GM23338 (cell line): Measurements from ENCODE around the gene PDE7B. TPM values are rescaled to one million over a fixed set of nuclear protein-coding genes. Genes with fewer than 3 reads are reported as not detected.

Experiments used
- ATAC-seq: fragments of 200-7000 bp; cut with Tn5 transposase; 3 replicates; pipeline ENCODE4 v1.9.1; 2020
- DNase-seq: peaks from one replicate; pipeline ENCODE4 v3.0.0-alpha.2; 2015; ENCODE audit warnings: low spot score
- H2AFZ ChIP-seq: fragments of 200-600 bp; sonication (generic); 2 replicates; pipeline ENCODE4 v1.8.0; 2016; ENCODE audit warnings: antibody characterized with exemption, mild to moderate bottlenecking, moderate library complexity
- H3F3A ChIP-seq: fragments of 200-600 bp; sonication (generic); replicated peaks from 2 replicates; pipeline ENCODE4 v1.8.0; 2017; ENCODE audit warnings: antibody characterized with exemption, mixed run types, low read depth
- H3K27ac ChIP-seq: fragments of 200-600 bp; sonication (generic); 2 replicates; pipeline ENCODE4 v1.6.1; 2016; ENCODE audit warnings: low read depth
- H3K27me3 ChIP-seq: fragments of 200-600 bp; sonication (generic); 2 replicates; pipeline ENCODE4 v1.8.0; 2016; ENCODE audit warnings: mild to moderate bottlenecking, mixed run types, moderate library complexity; ENCODE audit not compliant: insufficient read depth
- H3K36me3 ChIP-seq: fragments of 200-600 bp; sonication (generic); 2 replicates; pipeline ENCODE4 v1.8.0; 2016; ENCODE audit warnings: mild to moderate bottlenecking; ENCODE audit not compliant: insufficient read depth
- H3K4me1 ChIP-seq: fragments of 200-600 bp; sonication (generic); 2 replicates; pipeline ENCODE4 v1.8.0; 2016; ENCODE audit warnings: mild to moderate bottlenecking, moderate library complexity; ENCODE audit not compliant: insufficient read depth
- H3K4me2 ChIP-seq: fragments of 200-600 bp; sonication (generic); 2 replicates; pipeline ENCODE4 v1.7.1; 2017; ENCODE audit warnings: mixed run types
- H3K4me3 ChIP-seq: fragments of 200-600 bp; sonication (generic); 2 replicates; pipeline ENCODE4 v1.6.1; 2016; ENCODE audit warnings: mixed run types
- H3K79me2 ChIP-seq: fragments of 200-600 bp; sonication (generic); replicated peaks from 2 replicates; pipeline ENCODE4 v1.8.0; 2017; ENCODE audit warnings: mild to moderate bottlenecking; ENCODE audit not compliant: insufficient read depth
- H3K9me2 ChIP-seq: fragments of 200-600 bp; sonication (generic); 2 replicates; pipeline ENCODE4 v1.8.0; 2017; ENCODE audit not compliant: insufficient read depth
- H4K20me1 ChIP-seq: fragments of 200-600 bp; sonication (generic); replicated peaks from 2 replicates; pipeline ENCODE4 v1.8.0; 2017; ENCODE audit warnings: mild to moderate bottlenecking; ENCODE audit not compliant: insufficient read depth
- H3K27ac Mint-ChIP-seq: 2 replicates; pipeline ENCODE4 v1.8.0; 2020; ENCODE audit warnings: inconsistent platforms, mild to moderate bottlenecking, moderate library complexity, mixed read lengths
- H3K27me3 Mint-ChIP-seq: 3 replicates; pipeline ENCODE4 v1.8.0; 2022; ENCODE audit warnings: low read depth, mild to moderate bottlenecking, moderate library complexity, mixed read lengths, inconsistent platforms; ENCODE audit not compliant: insufficient read depth, poor library complexity
- H3K36me3 Mint-ChIP-seq: 3 replicates; pipeline ENCODE4 v1.8.0; 2021; ENCODE audit warnings: low read depth, mild to moderate bottlenecking, inconsistent platforms, moderate library complexity, mixed read lengths
- H3K4me1 Mint-ChIP-seq: 3 replicates; pipeline ENCODE4 v1.8.0; 2020; ENCODE audit warnings: mild to moderate bottlenecking, inconsistent platforms, mixed read lengths
- H3K4me3 Mint-ChIP-seq: 3 replicates; pipeline ENCODE4 v1.8.0; 2021; ENCODE audit warnings: moderate library complexity, mild to moderate bottlenecking, inconsistent platforms, mixed read lengths
- H3K9me3 Mint-ChIP-seq: 3 replicates; pipeline ENCODE4 v1.8.0; 2020; ENCODE audit warnings: moderate library complexity, mild to moderate bottlenecking, inconsistent platforms, mixed read lengths
- CREB1 ChIP-seq: fragments of 250-450 bp; sonication (Bioruptor Pico); IDR thresholded peaks from 2 replicates; pipeline ENCODE4 v1.5.0; 2020; ENCODE audit warnings: low read depth, mild to moderate bottlenecking, moderate library complexity
- EZH2 ChIP-seq: fragments of 200-600 bp; sonication (generic); IDR thresholded peaks from one replicate; pipeline ENCODE4 v1.8.0; 2017; ENCODE audit warnings: antibody characterized with exemption, mild to moderate bottlenecking, low read depth; ENCODE audit not compliant: unreplicated experiment
- JUNB ChIP-seq: IDR thresholded peaks from one replicate; pipeline ENCODE4 v1.6.1; 2016; ENCODE audit warnings: antibody characterized with exemption; ENCODE audit not compliant: unreplicated experiment
- POLR2AphosphoS5 ChIP-seq: IDR thresholded peaks from 2 replicates; pipeline ENCODE4 v1.6.1; 2016; ENCODE audit warnings: antibody characterized with exemption, low read depth
- STAT1 ChIP-seq: IDR thresholded peaks from one replicate; pipeline ENCODE4 v1.6.1; 2016; ENCODE audit warnings: antibody characterized with exemption; ENCODE audit not compliant: unreplicated experiment
- ZNF114 ChIP-seq: fragments of 250-450 bp; sonication (Bioruptor Pico); IDR thresholded peaks from 2 replicates; pipeline ENCODE4 v1.5.0; 2020; ENCODE audit warnings: mild to moderate bottlenecking, moderate library complexity
- polyA plus RNA-seq: library from polyadenylated mRNA; unstranded; fragments of >200 nt; fragmentation: Nextera tagmentation; extraction: Ambion mirVana; gene quantifications from 2 replicates; pipeline ENCODE4 v1.2.1, GENCODE V29; 2016
- total RNA-seq: library from RNA; depleted of rRNA; stranded (reverse); fragments of >200 nt; shearing (Covaris generic); gene quantifications from 2 replicates; pipeline ENCODE4 v1.2.3, GENCODE V29; 2014
- TF ChIP-seq, protein P1 (sequence below): IDR thresholded peaks from 2 replicates; pipeline ENCODE4 v1.6.1; 2016; ENCODE audit warnings: antibody characterized with exemption
- TF ChIP-seq, protein P2 (sequence below): fragments of 250-450 bp; sonication (Bioruptor Pico); IDR thresholded peaks from 2 replicates; pipeline ENCODE4 v1.5.0; 2020; ENCODE audit warnings: mild to moderate bottlenecking, moderate library complexity

The PDE7B gene
- total and polyA plus RNA-seq, 2 experiments from 2014 or later = 0.07 TPM; not detected in 1

DNA sequence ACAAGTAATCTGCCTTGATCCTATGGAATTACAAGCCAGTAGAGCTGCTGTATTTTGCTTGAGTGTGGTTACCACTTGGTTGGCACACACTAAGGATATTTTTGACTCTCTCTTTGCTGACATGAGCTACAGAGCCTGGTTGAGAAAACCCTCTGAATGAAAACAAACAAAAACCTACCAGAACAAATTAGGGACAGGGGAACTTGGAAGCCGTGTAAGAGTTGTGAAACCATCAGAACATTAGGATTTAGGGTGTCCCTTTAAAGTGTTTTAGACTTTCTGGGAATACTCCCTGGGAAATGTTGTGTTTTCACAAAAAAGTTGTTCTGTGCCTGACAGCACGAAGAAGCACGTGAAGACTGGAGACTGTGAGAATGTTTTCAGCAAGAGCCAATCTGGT is 20.5 kb upstream of the PDE7B start:
- Mint-ChIP-seq H3K27me3 (no peaks in the 10 kb centered on the region), H3K27ac (no peak overlapping the region), H3K9me3 (no peaks in the 10 kb centered on the region; the same call in 2 of the 3 replicates), H3K4me3 (no peak overlapping the region), H3K4me1 (peaks cover 13% of the 10 kb centered on the region), H3K36me3 (no peaks in the 10 kb centered on the region)
- no peak for DNase-seq
- TF ChIP-seq STAT1 (no peak), JUNB (no peak), ZNF114 (no peak), CREB1 (CRISPR knock-in tag) (no peak), POLR2AphosphoS5 (no peak), EZH2 (no peak)
- TF ChIP-seq, protein P1, sequence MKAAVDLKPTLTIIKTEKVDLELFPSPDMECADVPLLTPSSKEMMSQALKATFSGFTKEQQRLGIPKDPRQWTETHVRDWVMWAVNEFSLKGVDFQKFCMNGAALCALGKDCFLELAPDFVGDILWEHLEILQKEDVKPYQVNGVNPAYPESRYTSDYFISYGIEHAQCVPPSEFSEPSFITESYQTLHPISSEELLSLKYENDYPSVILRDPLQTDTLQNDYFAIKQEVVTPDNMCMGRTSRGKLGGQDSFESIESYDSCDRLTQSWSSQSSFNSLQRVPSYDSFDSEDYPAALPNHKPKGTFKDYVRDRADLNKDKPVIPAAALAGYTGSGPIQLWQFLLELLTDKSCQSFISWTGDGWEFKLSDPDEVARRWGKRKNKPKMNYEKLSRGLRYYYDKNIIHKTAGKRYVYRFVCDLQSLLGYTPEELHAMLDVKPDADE = no peak
- TF ChIP-seq, protein P2, sequence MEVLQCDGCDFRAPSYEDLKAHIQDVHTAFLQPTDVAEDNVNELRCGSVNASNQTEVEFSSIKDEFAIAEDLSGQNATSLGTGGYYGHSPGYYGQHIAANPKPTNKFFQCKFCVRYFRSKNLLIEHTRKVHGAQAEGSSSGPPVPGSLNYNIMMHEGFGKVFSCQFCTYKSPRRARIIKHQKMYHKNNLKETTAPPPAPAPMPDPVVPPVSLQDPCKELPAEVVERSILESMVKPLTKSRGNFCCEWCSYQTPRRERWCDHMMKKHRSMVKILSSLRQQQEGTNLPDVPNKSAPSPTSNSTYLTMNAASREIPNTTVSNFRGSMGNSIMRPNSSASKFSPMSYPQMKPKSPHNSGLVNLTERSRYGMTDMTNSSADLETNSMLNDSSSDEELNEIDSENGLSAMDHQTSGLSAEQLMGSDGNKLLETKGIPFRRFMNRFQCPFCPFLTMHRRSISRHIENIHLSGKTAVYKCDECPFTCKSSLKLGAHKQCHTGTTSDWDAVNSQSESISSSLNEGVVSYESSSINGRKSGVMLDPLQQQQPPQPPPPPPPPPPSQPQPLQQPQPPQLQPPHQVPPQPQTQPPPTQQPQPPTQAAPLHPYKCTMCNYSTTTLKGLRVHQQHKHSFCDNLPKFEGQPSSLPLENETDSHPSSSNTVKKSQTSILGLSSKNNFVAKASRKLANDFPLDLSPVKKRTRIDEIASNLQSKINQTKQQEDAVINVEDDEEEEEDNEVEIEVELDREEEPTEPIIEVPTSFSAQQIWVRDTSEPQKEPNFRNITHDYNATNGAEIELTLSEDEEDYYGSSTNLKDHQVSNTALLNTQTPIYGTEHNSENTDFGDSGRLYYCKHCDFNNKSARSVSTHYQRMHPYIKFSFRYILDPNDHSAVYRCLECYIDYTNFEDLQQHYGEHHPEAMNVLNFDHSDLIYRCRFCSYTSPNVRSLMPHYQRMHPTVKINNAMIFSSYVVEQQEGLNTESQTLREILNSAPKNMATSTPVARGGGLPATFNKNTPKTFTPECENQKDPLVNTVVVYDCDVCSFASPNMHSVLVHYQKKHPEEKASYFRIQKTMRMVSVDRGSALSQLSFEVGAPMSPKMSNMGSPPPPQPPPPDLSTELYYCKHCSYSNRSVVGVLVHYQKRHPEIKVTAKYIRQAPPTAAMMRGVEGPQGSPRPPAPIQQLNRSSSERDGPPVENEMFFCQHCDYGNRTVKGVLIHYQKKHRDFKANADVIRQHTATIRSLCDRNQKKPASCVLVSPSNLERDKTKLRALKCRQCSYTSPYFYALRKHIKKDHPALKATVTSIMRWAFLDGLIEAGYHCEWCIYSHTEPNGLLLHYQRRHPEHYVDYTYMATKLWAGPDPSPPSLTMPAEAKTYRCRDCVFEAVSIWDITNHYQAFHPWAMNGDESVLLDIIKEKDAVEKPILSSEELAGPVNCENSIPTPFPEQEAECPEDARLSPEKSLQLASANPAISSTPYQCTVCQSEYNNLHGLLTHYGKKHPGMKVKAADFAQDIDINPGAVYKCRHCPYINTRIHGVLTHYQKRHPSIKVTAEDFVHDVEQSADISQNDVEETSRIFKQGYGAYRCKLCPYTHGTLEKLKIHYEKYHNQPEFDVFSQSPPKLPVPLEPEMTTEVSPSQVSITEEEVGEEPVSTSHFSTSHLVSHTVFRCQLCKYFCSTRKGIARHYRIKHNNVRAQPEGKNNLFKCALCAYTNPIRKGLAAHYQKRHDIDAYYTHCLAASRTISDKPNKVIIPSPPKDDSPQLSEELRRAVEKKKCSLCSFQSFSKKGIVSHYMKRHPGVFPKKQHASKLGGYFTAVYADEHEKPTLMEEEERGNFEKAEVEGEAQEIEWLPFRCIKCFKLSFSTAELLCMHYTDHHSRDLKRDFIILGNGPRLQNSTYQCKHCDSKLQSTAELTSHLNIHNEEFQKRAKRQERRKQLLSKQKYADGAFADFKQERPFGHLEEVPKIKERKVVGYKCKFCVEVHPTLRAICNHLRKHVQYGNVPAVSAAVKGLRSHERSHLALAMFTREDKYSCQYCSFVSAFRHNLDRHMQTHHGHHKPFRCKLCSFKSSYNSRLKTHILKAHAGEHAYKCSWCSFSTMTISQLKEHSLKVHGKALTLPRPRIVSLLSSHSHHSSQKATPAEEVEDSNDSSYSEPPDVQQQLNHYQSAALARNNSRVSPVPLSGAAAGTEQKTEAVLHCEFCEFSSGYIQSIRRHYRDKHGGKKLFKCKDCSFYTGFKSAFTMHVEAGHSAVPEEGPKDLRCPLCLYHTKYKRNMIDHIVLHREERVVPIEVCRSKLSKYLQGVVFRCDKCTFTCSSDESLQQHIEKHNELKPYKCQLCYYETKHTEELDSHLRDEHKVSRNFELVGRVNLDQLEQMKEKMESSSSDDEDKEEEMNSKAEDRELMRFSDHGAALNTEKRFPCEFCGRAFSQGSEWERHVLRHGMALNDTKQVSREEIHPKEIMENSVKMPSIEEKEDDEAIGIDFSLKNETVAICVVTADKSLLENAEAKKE (CRISPR knock-in tag) = no peak
- Histone ChIP-seq H3K4me3 (no peak overlapping the region), H3K27me3 (no peaks in the 10 kb centered on the region), H3K36me3 (no peaks in the 10 kb centered on the region), H3K27ac (no peak overlapping the region), H3K79me2 (no peaks in the 10 kb centered on the region), H4K20me1 (no peaks in the 10 kb centered on the region; the same call in 1 of the 2 replicates), H3K4me1 (peaks cover 13% of the 10 kb centered on the region), H2AFZ (no peak overlapping the region), H3F3A (no peaks in the 10 kb centered on the region), H3K9me2 (peaks cover 13% of the 10 kb centered on the region; the same call in 1 of the 2 replicates), H3K4me2 (no peak overlapping the region)
- no peak for ATAC-seq
